Fibroblast of villous mesenchyme (primary cell): ENCODE results near the gene CELSR1. TPM values are rescaled to one million over a fixed set of nuclear protein-coding genes. Genes with fewer than 3 reads are reported as not detected.

Experiments
- DNase-seq: peaks from one replicate; pipeline ENCODE4 v3.0.0-alpha.2; 2010; ENCODE audit warnings: low read depth
- H3K4me3 ChIP-seq: 2 replicates; pipeline ENCODE4 v1.5.1; 2011; ENCODE audit warnings: low read depth, mild to moderate bottlenecking, low read length
- CTCF ChIP-seq: IDR thresholded peaks from 2 replicates; pipeline ENCODE4 v1.5.1; 2012; ENCODE audit warnings: low read depth, mild to moderate bottlenecking, low read length; ENCODE audit not compliant: insufficient read depth
- total RNA-seq: library from RNA; depleted of rRNA; stranded (reverse); fragments of >200 nt; gene quantifications from 2 replicates; pipeline ENCODE4 v1.2.3, GENCODE V29; 2012

Gene CELSR1
- total RNA-seq, 1 donor: 1.7 TPM

GRCh38 chr22:46419754-46420571 lies 117.5 kb downstream of the CELSR1 start:
- H3K4me3 ChIP-seq: no peak overlapping the region
- no peak for TF ChIP-seq CTCF
- no peak for DNase-seq

GRCh38 chr22:46418827-46419226 lies 118.6 kb downstream of the CELSR1 start:
- DNase-seq: no peak
- TF ChIP-seq CTCF: no peak
- no peak overlapping the region for H3K4me3 ChIP-seq

- no peak for DNase-seq
- no peak overlapping the region for H3K4me3 ChIP-seq
- TF ChIP-seq CTCF: no peak
Measured at GRCh38 chr22:46417769-46418168, 119.7 kb downstream of the CELSR1 start.

- TF ChIP-seq CTCF: no peak
- DNase-seq: no peak
Measured at GRCh38 chr22:46416891-46417580, 120.4 kb downstream of the CELSR1 start.

GRCh38 chr22:46416520-46416871 lies 120.9 kb downstream of the CELSR1 start:
- DNase-seq: no peak
- no peak for TF ChIP-seq CTCF
- no peak overlapping the region for H3K4me3 ChIP-seq

More at GRCh38 chr22:46416891-46417580, 120.4 kb downstream of the CELSR1 start:
- H3K4me3 ChIP-seq: no peak overlapping the region

- H3K4me3 ChIP-seq: no peak overlapping the region
- no peak for DNase-seq
- TF ChIP-seq CTCF: no peak
Measured at GRCh38 chr22:46415776-46416519, 121.5 kb downstream of the CELSR1 start.
